ENCODE results near the gene ASB13. TPM values are rescaled to one million over a fixed set of nuclear protein-coding genes. Genes with fewer than 3 reads are reported as not detected.

ASB13 gene
- total RNA-seq, 3 donors from 2014 or later (not counting 1 experiment from before 2014, with no cell fraction given): 0.99 to 2.4 (median 1.4) TPM

- peaks cover 4 to 10% of the 10 kb centered on the region in 2 donors for H3K4me1 Mint-ChIP-seq
- Histone ChIP-seq H3K4me1 (ENCODE audit: control insufficient read depth, insufficient read depth, low read length) (no peaks in the 10 kb centered on the region), H3K4me3 (ENCODE audit: low read length) (no peak overlapping the region), H3K9me3 (ENCODE audit: control insufficient read depth, insufficient read depth, low read length) (no peaks in the 10 kb centered on the region), H3K27ac (ENCODE audit: low read length) (no peak overlapping the region), H3K36me3 (ENCODE audit: control insufficient read depth, insufficient read depth, low read length) (no peaks in the 10 kb centered on the region), H3K27me3 (ENCODE audit: control insufficient read depth, insufficient read depth, low read length) (peaks cover 5% of the 10 kb centered on the region)
- no peak overlapping the region for H3K27ac Mint-ChIP-seq
- peaks cover 8 to 11% of the 10 kb centered on the region in 2 donors for H3K27me3 Mint-ChIP-seq (ENCODE audit: low read depth in 2 of 2)
- intact Hi-C loops (cut with micrococcal nuclease): no loop called here
- no peak for DNase-seq
- no peaks in the 10 kb centered on the region for H3K36me3 Mint-ChIP-seq
- H3K9me3 Mint-ChIP-seq: no peaks in the 10 kb centered on the region
- H3K4me3 Mint-ChIP-seq: no peak overlapping the region
- no peak for TF ChIP-seq CTCF (IDR thresholded peaks at IDR 0.05)
- ATAC-seq: no peak
- WGBS (ENCODE audit: insufficient coverage): 84% methylated on average over 4 of the region's 6 CpGs
Observed at GRCh38 chr10:5633166-5633749, 33.1 kb downstream of the ASB13 start.

- H3K4me3 ChIP-seq (ENCODE audit: low read length): no peak overlapping the region
- Mint-ChIP-seq H3K36me3 (no peaks in the 10 kb centered on the region), H3K4me1 (peaks cover 4 to 10% of the 10 kb centered on the region in 2 donors), H3K27ac (no peak overlapping the region), H3K27me3 (ENCODE audit: low read depth in 2 of 2) (peaks cover 8 to 13% of the 10 kb centered on the region in 2 donors), H3K4me3 (no peak overlapping the region), H3K9me3 (no peaks in the 10 kb centered on the region)
- no peak for ATAC-seq
- WGBS (ENCODE audit: insufficient coverage): 75% methylated on average over 3 of the region's 4 CpGs
- intact Hi-C loops (cut with micrococcal nuclease): no loop called here
- H3K27ac ChIP-seq (ENCODE audit: low read length): no peak overlapping the region
- no peaks in the 10 kb centered on the region for H3K9me3 ChIP-seq (ENCODE audit: control insufficient read depth, insufficient read depth, low read length)
- H3K36me3 ChIP-seq (ENCODE audit: control insufficient read depth, insufficient read depth, low read length): no peaks in the 10 kb centered on the region
- DNase-seq: no peak
- no peaks in the 10 kb centered on the region for H3K4me1 ChIP-seq (ENCODE audit: control insufficient read depth, insufficient read depth, low read length)
- H3K27me3 ChIP-seq (ENCODE audit: control insufficient read depth, insufficient read depth, low read length): peaks cover 5% of the 10 kb centered on the region
- no peak for TF ChIP-seq CTCF (IDR thresholded peaks at IDR 0.05)
Observed at GRCh38 chr10:5632446-5632845, 33.9 kb downstream of the ASB13 start.

GRCh38 chr10:5631936-5632335 lies 34.5 kb downstream of the ASB13 start:
- H3K4me1 Mint-ChIP-seq: peaks cover 4 to 10% of the 10 kb centered on the region in 2 donors
- 91% methylated on average over 10 of the region's 10 CpGs for WGBS (ENCODE audit: insufficient coverage)
- Histone ChIP-seq H3K27ac (ENCODE audit: low read length) (no peak overlapping the region), H3K4me1 (ENCODE audit: control insufficient read depth, insufficient read depth, low read length) (no peaks in the 10 kb centered on the region), H3K9me3 (ENCODE audit: control insufficient read depth, insufficient read depth, low read length) (no peaks in the 10 kb centered on the region), H3K4me3 (ENCODE audit: low read length) (no peak overlapping the region), H3K27me3 (ENCODE audit: control insufficient read depth, insufficient read depth, low read length) (peaks cover 5% of the 10 kb centered on the region), H3K36me3 (ENCODE audit: control insufficient read depth, insufficient read depth, low read length) (no peaks in the 10 kb centered on the region)
- H3K9me3 Mint-ChIP-seq: no peaks in the 10 kb centered on the region
- ATAC-seq: no peak
- no peak for DNase-seq
- H3K27me3 Mint-ChIP-seq (ENCODE audit: low read depth in 2 of 2): peaks cover 8 to 13% of the 10 kb centered on the region in 2 donors
- TF ChIP-seq CTCF (IDR thresholded peaks at IDR 0.05): no peak
- intact Hi-C loops (cut with micrococcal nuclease): no loop called here
- no peak overlapping the region for H3K27ac Mint-ChIP-seq
- no peak overlapping the region for H3K4me3 Mint-ChIP-seq
- no peaks in the 10 kb centered on the region for H3K36me3 Mint-ChIP-seq

GRCh38 chr10:5630112-5630436 lies 36.3 kb downstream of the ASB13 start:
- Mint-ChIP-seq H3K9me3 (no peaks in the 10 kb centered on the region), H3K27ac (no peak overlapping the region), H3K4me1 (peaks cover 4 to 10% of the 10 kb centered on the region in 2 donors), H3K27me3 (ENCODE audit: low read depth in 2 of 2) (peaks cover 8 to 15% of the 10 kb centered on the region in 2 donors), H3K4me3 (no peak overlapping the region), H3K36me3 (no peaks in the 10 kb centered on the region)
- Histone ChIP-seq H3K36me3 (ENCODE audit: control insufficient read depth, insufficient read depth, low read length) (no peaks in the 10 kb centered on the region), H3K9me3 (ENCODE audit: control insufficient read depth, insufficient read depth, low read length) (no peaks in the 10 kb centered on the region), H3K27ac (ENCODE audit: low read length) (no peak overlapping the region), H3K4me3 (ENCODE audit: low read length) (no peak overlapping the region), H3K27me3 (ENCODE audit: control insufficient read depth, insufficient read depth, low read length) (peaks cover 5% of the 10 kb centered on the region), H3K4me1 (ENCODE audit: control insufficient read depth, insufficient read depth, low read length) (no peaks in the 10 kb centered on the region)
- intact Hi-C loops (cut with micrococcal nuclease): loop anchor here (1.0 kb wide), 1 partner anchor 243 kb away; no protein-coding TSS in a partner anchor
- no peak for TF ChIP-seq CTCF (IDR thresholded peaks at IDR 0.05)
- 95% methylated on average over 7 of the region's 8 CpGs for WGBS (ENCODE audit: insufficient coverage)
- no peak for DNase-seq
- no peak for ATAC-seq

Measured in natural killer cell (primary cell).